SK-N-SH treated with all-trans-retinoic acid at 6 μM for 48 hours (cell line): ENCODE results near the gene TRMO.

ENCODE experiments used
- ATAC-seq: fragments of 200-7000 bp; cut with Tn5 transposase; 3 replicates; pipeline ENCODE4 v1.9.1; 2020; ENCODE audit warnings: mild to moderate bottlenecking, moderate library complexity
- ARNTL ChIP-seq: fragments of 450-650 bp; formaldehyde crosslinking; IDR thresholded peaks from 2 replicates; pipeline ENCODE4 v1.5.0; 2020; ENCODE audit warnings: low read depth, mild to moderate bottlenecking, moderate library complexity, borderline replicate concordance
- BACH2 ChIP-seq: fragments of 250-450 bp; sonication (Bioruptor Pico); IDR thresholded peaks from 2 replicates; pipeline ENCODE4 v1.9.0; 2021; ENCODE audit warnings: mild to moderate bottlenecking, borderline replicate concordance
- CSDC2 ChIP-seq: fragments of 250-450 bp; sonication (Bioruptor Pico); IDR thresholded peaks from 2 replicates; pipeline ENCODE4 v1.5.0; 2020; ENCODE audit warnings: mild to moderate bottlenecking, moderate library complexity
- CSRNP3 ChIP-seq: fragments of 250-450 bp; sonication (Bioruptor Pico); IDR thresholded peaks from 2 replicates; pipeline ENCODE4 v1.5.1; 2021; ENCODE audit warnings: mild to moderate bottlenecking, moderate library complexity
- ESRRG ChIP-seq: fragments of 250-450 bp; sonication (Bioruptor Pico); IDR thresholded peaks from 2 replicates; pipeline ENCODE4 v1.6.1; 2021; ENCODE audit warnings: mild to moderate bottlenecking
- GLIS3 ChIP-seq: fragments of 250-450 bp; sonication (Bioruptor Pico); IDR thresholded peaks from 2 replicates; pipeline ENCODE4 v1.5.0; 2020; ENCODE audit warnings: mild to moderate bottlenecking, moderate library complexity
- ISL1 ChIP-seq: fragments of 250-450 bp; sonication (Bioruptor Pico); IDR thresholded peaks from 2 replicates; pipeline ENCODE4 v2.1.2; 2022; ENCODE audit warnings: mild to moderate bottlenecking, moderate library complexity
- OSR1 ChIP-seq: fragments of 250-450 bp; sonication (Bioruptor Pico); IDR thresholded peaks from 2 replicates; pipeline ENCODE4 v1.8.0; 2022; ENCODE audit warnings: moderate library complexity, mild to moderate bottlenecking, inconsistent platforms
- PPARA ChIP-seq: fragments of 250-450 bp; sonication (Bioruptor Pico); IDR thresholded peaks from 2 replicates; pipeline ENCODE4 v1.5.0; 2020; ENCODE audit warnings: mild to moderate bottlenecking, borderline replicate concordance
- RARB ChIP-seq: fragments of 250-450 bp; sonication (Bioruptor Pico); IDR thresholded peaks from 2 replicates; pipeline ENCODE4 v1.8.0; 2021; ENCODE audit warnings: mild to moderate bottlenecking, moderate library complexity
- TCF4 ChIP-seq: fragments of 250-450 bp; sonication (Bioruptor Pico); IDR thresholded peaks from 2 replicates; pipeline ENCODE4 v1.8.0; 2021; ENCODE audit warnings: mild to moderate bottlenecking, moderate library complexity, borderline replicate concordance
- TOX ChIP-seq: fragments of 250-450 bp; sonication (Bioruptor Pico); IDR thresholded peaks from 2 replicates; pipeline ENCODE4 v1.8.0; 2021; ENCODE audit warnings: mild to moderate bottlenecking, moderate library complexity, borderline replicate concordance
- TSHZ2 ChIP-seq: fragments of 250-450 bp; sonication (Bioruptor Pico); IDR thresholded peaks from 2 replicates; pipeline ENCODE4 v1.5.0; 2020; ENCODE audit warnings: mild to moderate bottlenecking, moderate library complexity
- ZC3H10 ChIP-seq: fragments of 250-450 bp; sonication (Bioruptor Pico); IDR thresholded peaks from 2 replicates; pipeline ENCODE4 v1.5.1; 2021; ENCODE audit warnings: mild to moderate bottlenecking, moderate library complexity
- ZFP3 ChIP-seq: fragments of 250-450 bp; sonication (Bioruptor Pico); IDR thresholded peaks from 2 replicates; pipeline ENCODE4 v1.5.0; 2020; ENCODE audit warnings: mild to moderate bottlenecking, moderate library complexity
- ZFP30 ChIP-seq: fragments of 450-650 bp; formaldehyde crosslinking; IDR thresholded peaks from 2 replicates; pipeline ENCODE4 v1.5.0; 2022; ENCODE audit warnings: mild to moderate bottlenecking, moderate library complexity
- ZNF565 ChIP-seq: fragments of 450-650 bp; formaldehyde crosslinking; conservative IDR thresholded peaks from 2 replicates; pipeline ENCODE4 v1.5.0; 2020; ENCODE audit warnings: low read depth, mild to moderate bottlenecking, moderate library complexity
- ZNF70 ChIP-seq: fragments of 450-650 bp; formaldehyde crosslinking; IDR thresholded peaks from 2 replicates; pipeline ENCODE4 v1.5.0; 2020; ENCODE audit warnings: mild to moderate bottlenecking, moderate library complexity
- ZNF8 ChIP-seq: fragments of 450-650 bp; formaldehyde crosslinking; IDR thresholded peaks from 2 replicates; pipeline ENCODE4 v1.5.0; 2020; ENCODE audit warnings: mild to moderate bottlenecking, moderate library complexity
- TF ChIP-seq, protein P1 (sequence below): fragments of 250-450 bp; sonication (Bioruptor Pico); IDR thresholded peaks from 2 replicates; pipeline ENCODE4 v1.5.1; 2020; ENCODE audit warnings: low read depth, mild to moderate bottlenecking, moderate library complexity
- TF ChIP-seq, protein P2 (sequence below): fragments of 250-450 bp; sonication (Bioruptor Pico); IDR thresholded peaks from 2 replicates; pipeline ENCODE4 v1.8.0; 2020; ENCODE audit warnings: mild to moderate bottlenecking, moderate library complexity, borderline replicate concordance

The TRMO gene

GRCh38 chr9:97936998-97937397 is 14.7 kb upstream of the TRMO start:
- no peak for ATAC-seq
- TF ChIP-seq OSR1 (CRISPR knock-in tag), result no peak
- no peak for TF ChIP-seq ZFP3 (CRISPR knock-in tag)
- no peak for TF ChIP-seq TSHZ2
- no peak for TF ChIP-seq TOX (CRISPR knock-in tag)
- TF ChIP-seq RARB (CRISPR knock-in tag), result no peak
- no peak for TF ChIP-seq ZNF8 (CRISPR knock-in tag)
- no peak for TF ChIP-seq ESRRG (CRISPR knock-in tag)
- TF ChIP-seq ZFP30, result no peak
- no peak for TF ChIP-seq PPARA (CRISPR knock-in tag)
- TF ChIP-seq ZNF70 (CRISPR knock-in tag), result no peak
- no peak for TF ChIP-seq GLIS3 (CRISPR knock-in tag)
- TF ChIP-seq CSDC2 (CRISPR knock-in tag), result no peak
- no peak for TF ChIP-seq ZC3H10 (CRISPR knock-in tag)
- no peak for TF ChIP-seq BACH2 (CRISPR knock-in tag)

DNA sequence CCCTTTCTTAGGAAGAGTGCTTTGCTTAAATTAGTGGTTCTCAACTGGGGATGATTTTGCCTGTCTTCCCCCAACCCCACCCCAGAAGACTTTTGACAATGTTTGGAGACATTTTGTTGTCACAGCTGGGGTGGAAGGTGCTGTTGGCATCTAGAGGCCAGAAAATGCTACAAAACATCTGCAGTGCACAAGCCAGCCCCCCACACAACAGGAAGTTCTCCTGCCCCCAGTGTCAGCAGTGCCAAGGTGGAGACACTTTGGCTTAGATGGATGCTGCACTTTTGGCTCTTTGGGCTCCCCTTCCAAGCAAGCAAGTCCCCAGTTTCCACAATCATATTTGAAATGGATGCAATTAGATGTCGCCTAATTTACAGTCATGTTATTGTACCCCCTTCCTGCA is 13.0 kb upstream of the TRMO start:
- ATAC-seq, result no peak
- TF ChIP-seq ZC3H10 (CRISPR knock-in tag), result no peak

DNA sequence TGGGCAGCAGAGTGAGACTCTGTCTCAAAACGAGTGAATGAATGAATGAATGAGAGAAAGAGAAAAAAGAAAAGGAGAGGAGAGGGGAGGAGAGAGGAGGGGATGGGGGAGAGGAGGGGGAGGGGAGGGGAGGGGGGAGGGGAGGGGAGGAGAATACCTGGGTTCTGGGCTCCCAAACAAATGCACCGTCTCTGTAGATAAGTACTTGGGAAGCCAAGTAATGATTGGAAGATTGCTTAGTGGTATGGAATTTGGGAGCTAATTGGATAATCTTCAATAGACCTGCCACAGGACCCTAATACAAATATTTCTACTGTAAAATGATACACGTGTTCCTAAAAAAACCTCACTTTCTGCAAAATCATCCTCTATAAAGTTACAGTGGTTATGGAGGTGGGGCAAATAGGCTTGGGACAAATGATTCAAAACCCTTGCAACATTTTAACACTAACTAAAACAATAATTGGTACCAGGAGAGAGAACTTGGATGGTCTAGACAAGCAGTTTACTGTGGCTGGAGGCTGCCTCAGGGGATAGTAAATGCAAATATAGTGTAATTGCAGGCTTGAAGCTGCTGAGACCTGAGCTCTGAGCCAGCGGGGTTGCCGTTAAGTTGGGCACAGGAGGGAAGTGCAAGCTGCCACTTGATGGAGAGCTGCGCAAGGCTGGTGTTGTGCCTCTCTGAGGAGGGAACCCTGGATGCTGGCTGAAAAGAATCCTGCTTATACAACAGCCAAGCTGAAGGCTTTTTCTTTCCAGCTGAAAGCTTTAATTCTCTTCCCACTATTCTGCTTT is 12.2 kb upstream of the TRMO start:
- ATAC-seq, result no peak; the same call in 2 of the 3 replicates

GRCh38 chr9:97933297-97933998 is 11.1 kb upstream of the TRMO start:
- no peak for ATAC-seq
- no peak for TF ChIP-seq ESRRG (CRISPR knock-in tag)
- TF ChIP-seq, protein P1, sequence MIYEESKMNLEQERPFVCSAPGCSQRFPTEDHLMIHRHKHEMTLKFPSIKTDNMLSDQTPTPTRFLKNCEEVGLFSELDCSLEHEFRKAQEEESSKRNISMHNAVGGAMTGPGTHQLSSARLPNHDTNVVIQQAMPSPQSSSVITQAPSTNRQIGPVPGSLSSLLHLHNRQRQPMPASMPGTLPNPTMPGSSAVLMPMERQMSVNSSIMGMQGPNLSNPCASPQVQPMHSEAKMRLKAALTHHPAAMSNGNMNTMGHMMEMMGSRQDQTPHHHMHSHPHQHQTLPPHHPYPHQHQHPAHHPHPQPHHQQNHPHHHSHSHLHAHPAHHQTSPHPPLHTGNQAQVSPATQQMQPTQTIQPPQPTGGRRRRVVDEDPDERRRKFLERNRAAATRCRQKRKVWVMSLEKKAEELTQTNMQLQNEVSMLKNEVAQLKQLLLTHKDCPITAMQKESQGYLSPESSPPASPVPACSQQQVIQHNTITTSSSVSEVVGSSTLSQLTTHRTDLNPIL (CRISPR knock-in tag), result no peak
- TF ChIP-seq CSRNP3, result no peak
- TF ChIP-seq ZNF565 (CRISPR knock-in tag), result no peak
- TF ChIP-seq CSDC2 (CRISPR knock-in tag), result no peak
- no peak for TF ChIP-seq ZFP3 (CRISPR knock-in tag)
- no peak for TF ChIP-seq ZC3H10 (CRISPR knock-in tag)
- no peak for TF ChIP-seq ZNF70 (CRISPR knock-in tag)
- no peak for TF ChIP-seq ZNF8 (CRISPR knock-in tag)

More for the DNA sequence above, 12.2 kb upstream of the TRMO start:
- TF ChIP-seq ESRRG (CRISPR knock-in tag) (no peak), PPARA (CRISPR knock-in tag) (no peak), OSR1 (CRISPR knock-in tag) (no peak), TCF4 (CRISPR knock-in tag) (no peak), ARNTL (no peak), ZNF70 (CRISPR knock-in tag) (no peak), CSDC2 (CRISPR knock-in tag) (no peak), ISL1 (no peak)
- TF ChIP-seq, protein P2, sequence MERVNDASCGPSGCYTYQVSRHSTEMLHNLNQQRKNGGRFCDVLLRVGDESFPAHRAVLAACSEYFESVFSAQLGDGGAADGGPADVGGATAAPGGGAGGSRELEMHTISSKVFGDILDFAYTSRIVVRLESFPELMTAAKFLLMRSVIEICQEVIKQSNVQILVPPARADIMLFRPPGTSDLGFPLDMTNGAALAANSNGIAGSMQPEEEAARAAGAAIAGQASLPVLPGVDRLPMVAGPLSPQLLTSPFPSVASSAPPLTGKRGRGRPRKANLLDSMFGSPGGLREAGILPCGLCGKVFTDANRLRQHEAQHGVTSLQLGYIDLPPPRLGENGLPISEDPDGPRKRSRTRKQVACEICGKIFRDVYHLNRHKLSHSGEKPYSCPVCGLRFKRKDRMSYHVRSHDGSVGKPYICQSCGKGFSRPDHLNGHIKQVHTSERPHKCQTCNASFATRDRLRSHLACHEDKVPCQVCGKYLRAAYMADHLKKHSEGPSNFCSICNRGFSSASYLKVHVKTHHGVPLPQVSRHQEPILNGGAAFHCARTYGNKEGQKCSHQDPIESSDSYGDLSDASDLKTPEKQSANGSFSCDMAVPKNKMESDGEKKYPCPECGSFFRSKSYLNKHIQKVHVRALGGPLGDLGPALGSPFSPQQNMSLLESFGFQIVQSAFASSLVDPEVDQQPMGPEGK (CRISPR knock-in tag), result no peak
